Airway epithelial cell (primary cell): ENCODE measurements around the gene CNP. TPM values are rescaled to one million over a fixed set of nuclear protein-coding genes. Genes with fewer than 3 reads are reported as not detected.

Experiments
- total RNA-seq: library from RNA; depleted of rRNA; stranded (reverse); fragments of >200 nt; gene quantifications from 2 replicates; pipeline ENCODE4 v1.2.3, GENCODE V29; 2015

CNP gene
- 52.0 and 62.0 TPM in 2 replicates for total RNA-seq

GRCh38 chr17:41966463-41967140 is at the start of gene CNP:
Gene CNP, plus strand, starts transcription at chr17:41966795. Its CDS starts 90 bp downstream, at chr17:41966885.

GRCh38 chr17:41918314-41919164 is 48.1 kb upstream of the CNP start, which contains the start of gene ACLY:
Gene ACLY, minus strand, starts transcription at chr17:41918951. Its CDS starts 5,078 bp downstream, at chr17:41913873.

DNA sequence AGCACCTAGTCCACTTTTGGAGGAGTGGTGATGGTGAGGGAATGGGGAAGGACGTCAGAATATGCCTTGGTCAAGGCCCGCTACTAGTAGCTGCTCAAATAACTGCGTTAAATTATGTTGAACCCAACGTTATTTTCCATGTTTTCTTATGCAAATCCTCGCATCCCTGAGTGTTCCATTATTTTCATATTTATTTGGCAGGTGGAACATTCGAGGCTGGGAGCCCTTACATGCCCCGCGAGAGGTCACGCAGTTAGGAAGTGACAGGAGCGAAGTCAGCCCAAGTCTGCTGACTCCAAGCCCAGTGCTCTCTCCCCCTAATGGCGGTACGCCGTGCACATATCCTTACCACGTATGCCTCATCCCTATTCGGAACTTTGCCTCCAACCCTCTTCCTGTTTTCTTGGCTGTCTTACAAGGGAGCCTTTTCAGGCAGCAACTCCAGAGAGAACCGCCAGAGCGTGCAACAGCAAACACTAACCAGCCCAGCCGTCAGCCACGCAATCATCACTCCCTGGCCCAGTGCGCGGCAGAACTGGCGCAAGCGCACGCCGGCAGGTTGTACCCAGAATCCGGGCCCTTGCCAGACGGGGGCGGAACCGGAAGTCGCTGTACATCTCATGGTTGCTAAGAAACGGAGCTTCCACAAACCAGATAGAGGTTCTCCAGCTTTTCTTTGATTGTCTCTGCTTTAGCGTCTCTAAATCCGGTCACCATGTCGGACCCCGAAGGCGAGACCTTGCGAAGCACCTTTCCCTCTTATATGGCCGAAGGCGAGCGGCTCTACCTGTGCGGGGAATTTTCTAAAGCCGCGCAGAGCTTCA is 36.4 kb upstream of the CNP start, which contains the start of gene ODAD4:
TSS of gene ODAD4 (plus strand) at position 609 of the 824 bp plus-strand sequence. CDS start at position 716, 107 bp downstream.

DNA sequence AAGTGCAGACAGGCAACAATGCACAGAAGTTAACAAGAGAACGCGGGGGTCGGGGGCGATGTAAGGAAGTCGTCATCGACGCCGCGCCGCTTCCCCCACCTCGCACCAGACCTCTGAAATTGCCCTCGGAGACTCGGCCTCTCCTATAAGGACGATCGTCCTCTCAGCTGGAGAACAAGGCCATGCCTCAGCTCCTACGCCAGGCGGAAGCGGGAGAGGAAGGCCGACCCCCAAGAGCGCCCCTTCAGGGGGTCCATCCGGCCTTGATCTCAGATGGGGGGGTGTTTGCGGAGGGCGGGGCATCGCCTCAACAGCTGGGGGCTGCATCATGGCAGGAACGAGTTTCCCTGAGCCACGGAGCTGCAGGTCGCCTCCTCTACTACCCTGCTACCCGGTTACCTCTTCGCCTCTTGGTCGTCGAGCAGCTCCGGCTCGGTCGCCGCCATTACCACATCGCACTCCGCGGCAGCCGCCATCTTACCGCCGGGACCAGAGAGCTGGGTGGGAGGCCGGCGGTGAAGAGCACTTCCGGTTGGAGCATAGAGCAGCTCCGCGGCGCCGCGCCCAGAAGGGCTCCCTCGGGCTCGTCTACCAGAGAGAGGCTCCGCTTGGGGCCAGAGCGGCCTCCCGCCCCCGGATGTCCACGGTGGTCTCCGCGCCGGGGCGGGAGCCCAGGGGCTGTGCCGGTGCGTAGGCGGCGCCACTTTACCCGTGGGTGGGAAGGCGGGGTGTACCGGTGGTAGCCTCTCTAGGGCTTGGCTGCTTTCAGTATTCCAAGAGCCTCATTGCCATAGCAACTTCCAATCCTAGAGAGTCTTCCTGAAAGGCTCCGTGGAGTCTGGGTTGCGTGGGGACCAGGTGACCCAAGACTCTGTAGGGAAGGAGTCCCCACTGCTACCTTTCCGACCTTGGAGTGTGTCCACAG is 50.6 kb downstream of the CNP start, which contains the start of gene DNAJC7:
TSS of gene DNAJC7 (minus strand) at position 499 of the 925 bp plus-strand sequence. CDS start at position 476, 23 bp downstream.

DNA sequence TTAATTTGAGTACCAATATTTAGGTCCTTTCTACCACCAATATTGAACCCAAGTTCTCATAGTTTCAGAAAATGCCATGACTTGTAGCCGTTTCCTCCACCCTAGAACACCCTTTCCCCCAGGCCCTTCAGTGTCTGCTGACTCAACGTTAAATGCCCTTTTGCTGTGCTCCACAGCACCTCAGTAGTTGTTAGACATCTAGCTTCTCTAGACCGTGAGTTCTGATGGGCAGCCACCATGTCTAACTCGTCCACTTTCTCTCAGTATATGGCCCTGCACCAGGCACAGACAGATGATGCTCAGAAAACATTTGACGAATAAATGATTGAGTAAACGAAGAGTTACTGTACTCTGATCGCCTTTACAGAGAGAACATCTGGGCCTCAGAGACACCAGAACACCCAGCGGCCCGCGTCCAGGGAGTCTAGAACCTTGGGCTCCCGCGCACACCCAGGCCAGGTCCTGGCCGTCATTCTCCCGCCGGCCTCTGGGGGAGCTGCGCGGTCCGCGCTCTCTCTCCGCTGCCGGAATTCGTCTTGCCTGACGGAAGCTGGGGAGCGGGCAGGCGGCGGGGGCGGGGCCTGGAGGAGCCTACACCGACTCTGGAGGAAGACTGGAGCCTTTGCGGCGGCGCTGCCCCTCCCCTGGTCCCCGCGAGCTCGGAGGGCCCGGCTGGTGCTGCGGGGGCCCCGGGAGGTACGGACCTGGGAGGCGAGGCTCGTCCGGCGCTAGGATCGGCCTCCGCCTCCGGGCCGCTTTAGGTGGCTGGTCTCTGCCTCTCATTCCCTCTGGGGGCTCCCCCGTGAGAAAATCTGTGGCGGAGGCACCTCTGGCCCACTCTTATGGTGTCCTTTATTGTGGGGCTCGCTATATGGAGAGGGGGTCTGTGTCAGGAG is 53.2 kb downstream of the CNP start, which contains the start of gene NKIRAS2:
TSS of gene NKIRAS2 (plus strand) at position 582 of the 896 bp plus-strand sequence. CDS start 1,488 bp downstream, outside the sequence.

Other genes with a start within 250 kb of the CNP start
- 0.71 and 7.3 TPM in 2 replicates for gene HAP1, start 232.2 kb upstream of the CNP start, total RNA-seq
- gene JUP, start 180.1 kb upstream of the CNP start, total RNA-seq: 967 and 1,681 TPM in 2 replicates
- gene P3H4, start 154.8 kb upstream of the CNP start, total RNA-seq: 50.4 and 54.2 TPM in 2 replicates
- 100 and 141 TPM in 2 replicates for gene FKBP10, start 153.8 kb upstream of the CNP start, total RNA-seq
- 64.2 and 66.7 TPM in 2 replicates for gene NT5C3B, start 130.6 kb upstream of the CNP start, total RNA-seq
- gene KLHL10, start 129.0 kb upstream of the CNP start, total RNA-seq: not detected in 2 replicates
- gene KLHL11, start 101.4 kb upstream of the CNP start, total RNA-seq: 17.6 and 23.0 TPM in 2 replicates
- 230 and 298 TPM in 2 replicates for gene ACLY, start 47.8 kb upstream of the CNP start, total RNA-seq
- 0.21 TPM in 1 of 2 replicates, not detected in the other for gene ODAD4, start 36.2 kb upstream of the CNP start, total RNA-seq
- gene DNAJC7, start 50.6 kb downstream of the CNP start, total RNA-seq: 64.3 TPM in 2 replicates
- gene NKIRAS2, start 53.3 kb downstream of the CNP start, total RNA-seq: 36.9 and 56.0 TPM in 2 replicates
- gene C17orf113, start 83.8 kb downstream of the CNP start, total RNA-seq: 0.28 and 0.74 TPM in 2 replicates
- 0.14 TPM in 1 of 2 replicates, not detected in the other for gene ZNF385C, start 131.7 kb downstream of the CNP start, total RNA-seq
- gene DHX58, start 145.9 kb downstream of the CNP start, total RNA-seq: 3.6 and 6.1 TPM in 2 replicates
- 11.4 and 18.2 TPM in 2 replicates for gene KAT2A, start 154.6 kb downstream of the CNP start, total RNA-seq
- not detected in 2 replicates for gene HSPB9, start 156.0 kb downstream of the CNP start, total RNA-seq
- 85.7 and 109 TPM in 2 replicates for gene RAB5C, start 188.2 kb downstream of the CNP start, total RNA-seq
- gene KCNH4, start 214.3 kb downstream of the CNP start, total RNA-seq: not detected in 2 replicates
- gene HCRT, start 218.7 kb downstream of the CNP start, total RNA-seq: not detected in 2 replicates
- 8.3 and 18.2 TPM in 2 replicates for gene GHDC, start 227.7 kb downstream of the CNP start, total RNA-seq